Measurements from ENCODE around the gene TIAM2.
"Not testable (repeated sequence)": the region's sequence is repeated elsewhere in the genome, so short reads cannot be mapped to it uniquely, and the experiment has no call there.

TIAM2 gene

DNA sequence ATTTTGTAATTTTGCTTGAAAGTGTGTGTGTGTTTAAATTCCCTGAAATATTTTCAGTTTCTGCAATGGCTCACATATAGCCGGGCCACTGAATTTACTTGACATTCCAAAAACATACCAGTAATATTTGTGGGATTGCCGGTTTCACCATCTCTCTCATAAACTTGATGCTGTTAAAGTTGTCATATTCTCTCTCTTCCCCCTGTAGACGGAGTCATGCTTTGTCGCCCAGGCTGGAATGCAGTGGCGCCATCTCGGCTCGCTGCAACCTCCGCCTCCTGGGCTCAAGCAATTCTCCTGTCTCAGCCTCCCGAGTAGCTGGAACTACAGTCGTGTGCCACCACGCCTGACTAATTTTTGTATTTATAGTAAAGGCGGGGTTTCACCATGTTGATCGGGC is 122.1 kb downstream of the TIAM2 start:
- no peak overlapping the region for H3K4me3 ChIP-seq (ENCODE audit: low read depth, low read length)
- H3K4me1 ChIP-seq (ENCODE audit: control insufficient read depth, insufficient read depth, low read length) = peaks cover 39% of the 10 kb centered on the region
- no peaks in the 10 kb centered on the region for H3K36me3 ChIP-seq (ENCODE audit: control insufficient read depth, insufficient read depth, low read length)
- H3K27me3 ChIP-seq (ENCODE audit: control insufficient read depth, insufficient read depth, low read length) = no peaks in the 10 kb centered on the region
- H3K9ac ChIP-seq (ENCODE audit: low read depth, low read length) = no peak overlapping the region
- no peak overlapping the region for H3K27ac ChIP-seq (ENCODE audit: low read depth, low read length)
- H3K9me3 ChIP-seq (ENCODE audit: control insufficient read depth, insufficient read depth, low read length) = no peaks in the 10 kb centered on the region

DNA sequence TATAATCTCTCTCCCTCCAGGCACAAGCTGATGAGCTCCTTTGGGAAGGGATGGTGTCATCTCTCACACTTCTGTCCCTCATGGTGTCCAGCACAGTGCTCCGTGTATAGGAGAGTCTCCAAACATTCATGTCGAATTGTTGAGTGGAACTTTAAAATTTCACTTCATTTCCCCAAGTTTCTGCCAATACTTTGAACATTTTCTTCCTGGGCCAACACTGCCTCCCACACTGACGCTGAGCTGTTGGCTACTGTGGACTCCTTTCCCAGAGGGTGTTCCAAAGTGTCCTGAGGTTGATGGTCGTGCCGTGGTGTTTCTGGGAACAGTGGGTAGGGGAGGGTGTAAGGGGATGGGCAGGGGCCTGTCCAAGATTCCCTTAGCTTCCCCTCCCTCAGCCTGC is 122.7 kb downstream of the TIAM2 start:
- Histone ChIP-seq H3K9me3 (ENCODE audit: control insufficient read depth, insufficient read depth, low read length) (no peaks in the 10 kb centered on the region), H3K4me1 (ENCODE audit: control insufficient read depth, insufficient read depth, low read length) (peaks cover 39% of the 10 kb centered on the region), H3K27ac (ENCODE audit: low read depth, low read length) (no peak overlapping the region)

DNA sequence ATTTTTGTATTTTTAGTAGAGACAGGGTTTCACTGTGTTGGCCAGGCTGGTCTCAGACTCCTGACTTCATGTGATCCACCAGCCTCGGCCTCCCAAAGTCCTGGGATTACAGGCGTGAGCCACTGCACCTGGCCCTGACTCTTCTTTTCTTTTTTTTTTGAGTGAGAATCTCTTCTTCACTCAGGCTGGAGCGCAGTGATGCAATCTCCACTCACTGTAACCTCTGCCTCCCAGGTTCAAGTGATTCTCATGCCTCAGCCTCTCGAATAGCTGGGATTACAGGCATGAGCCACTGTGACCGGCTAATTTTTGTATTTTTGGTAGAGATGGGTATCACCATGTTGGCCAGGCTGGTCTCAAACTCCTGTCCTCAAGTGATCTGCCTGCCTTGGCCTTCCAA is 124.1 kb downstream of the TIAM2 start:
- not testable (repeated sequence) for H3K4me3 ChIP-seq (ENCODE audit: low read depth, low read length); H3K9me3 ChIP-seq (ENCODE audit: control insufficient read depth, insufficient read depth, low read length); H3K36me3 ChIP-seq (ENCODE audit: control insufficient read depth, insufficient read depth, low read length); H3K9ac ChIP-seq (ENCODE audit: low read depth, low read length); H3K27me3 ChIP-seq (ENCODE audit: control insufficient read depth, insufficient read depth, low read length)
- peaks cover 43% of the 10 kb centered on the region for H3K4me1 ChIP-seq (ENCODE audit: control insufficient read depth, insufficient read depth, low read length)
- peak overlapping the region; percentile 93 for H3K27ac ChIP-seq (ENCODE audit: low read depth, low read length)

More for the DNA sequence above, 122.7 kb downstream of the TIAM2 start:
- Histone ChIP-seq H3K27me3 (ENCODE audit: control insufficient read depth, insufficient read depth, low read length) (no peaks in the 10 kb centered on the region), H3K36me3 (ENCODE audit: control insufficient read depth, insufficient read depth, low read length) (no peaks in the 10 kb centered on the region), H3K4me3 (ENCODE audit: low read depth, low read length) (no peak overlapping the region), H3K9ac (ENCODE audit: low read depth, low read length) (no peak overlapping the region)

DNA sequence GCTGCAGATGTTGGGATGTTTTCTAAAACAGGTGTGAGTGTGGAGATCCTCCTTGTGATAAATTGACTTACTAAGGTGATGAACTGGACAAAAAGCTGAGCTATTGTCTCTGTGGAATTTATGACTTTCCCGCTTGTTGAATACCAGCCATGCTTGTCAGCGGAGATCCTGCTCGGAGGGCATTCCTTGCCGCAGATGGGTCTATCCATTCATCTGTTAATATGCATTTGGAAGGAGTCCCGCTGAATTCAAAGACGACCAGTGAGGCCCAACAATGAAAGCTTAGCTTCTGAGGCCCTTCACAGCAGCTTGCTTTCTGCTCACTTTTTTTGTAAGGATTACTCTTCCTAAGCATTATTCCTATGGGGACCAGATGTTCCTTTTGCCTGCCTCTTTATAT is 124.9 kb downstream of the TIAM2 start:
- H3K9ac ChIP-seq (ENCODE audit: low read depth, low read length) = peak overlapping the region; percentile 7; the same call in 1 of the 2 replicates
- H3K4me3 ChIP-seq (ENCODE audit: low read depth, low read length) = peak overlapping the region; percentile 31; the same call in 1 of the 2 replicates
- H3K36me3 ChIP-seq (ENCODE audit: control insufficient read depth, insufficient read depth, low read length) = no peaks in the 10 kb centered on the region
- H3K4me1 ChIP-seq (ENCODE audit: control insufficient read depth, insufficient read depth, low read length) = peaks cover 43% of the 10 kb centered on the region
- no peaks in the 10 kb centered on the region for H3K27me3 ChIP-seq (ENCODE audit: control insufficient read depth, insufficient read depth, low read length)
- H3K9me3 ChIP-seq (ENCODE audit: control insufficient read depth, insufficient read depth, low read length) = no peaks in the 10 kb centered on the region
- peak overlapping the region; percentile 93 for H3K27ac ChIP-seq (ENCODE audit: low read depth, low read length)

DNA sequence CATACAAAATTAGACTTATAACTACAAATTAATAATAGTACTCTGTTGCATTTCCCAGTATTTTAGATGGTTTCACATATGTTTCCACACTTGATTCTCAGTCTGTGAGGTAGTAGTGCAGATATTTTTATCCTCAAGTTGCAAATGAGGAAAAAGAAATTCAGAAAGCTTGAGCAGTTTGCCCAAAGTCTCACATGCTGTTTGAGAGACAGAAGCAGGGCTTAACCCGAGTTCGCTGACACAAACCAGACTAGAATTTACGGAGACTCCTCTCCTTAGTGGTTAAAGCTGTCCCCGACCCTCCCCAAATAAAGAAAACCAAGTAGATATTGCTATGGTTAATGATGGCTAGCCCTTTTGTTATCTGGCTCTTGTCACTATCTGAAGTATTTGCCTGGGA is 126.2 kb downstream of the TIAM2 start:
- no peak overlapping the region for H3K9ac ChIP-seq (ENCODE audit: low read depth, low read length)
- H3K4me3 ChIP-seq (ENCODE audit: low read depth, low read length) = 0 out of 2 replicates have a peak overlapping the region, but pooled peaks have one; percentile 5

GRCh38 chr6:155121699-155122098 is 126.6 kb downstream of the TIAM2 start:
- Histone ChIP-seq H3K4me3 (ENCODE audit: low read depth, low read length) (peak overlapping the region; percentile 5; the same call in 1 of the 2 replicates), H3K9me3 (ENCODE audit: control insufficient read depth, insufficient read depth, low read length) (no peaks in the 10 kb centered on the region), H3K9ac (ENCODE audit: low read depth, low read length) (no peak overlapping the region), H3K4me1 (ENCODE audit: control insufficient read depth, insufficient read depth, low read length) (peaks cover 43% of the 10 kb centered on the region), H3K27me3 (ENCODE audit: control insufficient read depth, insufficient read depth, low read length) (no peaks in the 10 kb centered on the region), H3K36me3 (ENCODE audit: control insufficient read depth, insufficient read depth, low read length) (no peaks in the 10 kb centered on the region), H3K27ac (ENCODE audit: low read depth, low read length) (peak overlapping the region; percentile 67)

More for the DNA sequence above, 126.2 kb downstream of the TIAM2 start:
- H3K9me3 ChIP-seq (ENCODE audit: control insufficient read depth, insufficient read depth, low read length) = no peaks in the 10 kb centered on the region
- no peaks in the 10 kb centered on the region for H3K36me3 ChIP-seq (ENCODE audit: control insufficient read depth, insufficient read depth, low read length)
- H3K4me1 ChIP-seq (ENCODE audit: control insufficient read depth, insufficient read depth, low read length) = peaks cover 43% of the 10 kb centered on the region
- H3K27ac ChIP-seq (ENCODE audit: low read depth, low read length) = peak overlapping the region; percentile 67
- no peaks in the 10 kb centered on the region for H3K27me3 ChIP-seq (ENCODE audit: control insufficient read depth, insufficient read depth, low read length)

DNA sequence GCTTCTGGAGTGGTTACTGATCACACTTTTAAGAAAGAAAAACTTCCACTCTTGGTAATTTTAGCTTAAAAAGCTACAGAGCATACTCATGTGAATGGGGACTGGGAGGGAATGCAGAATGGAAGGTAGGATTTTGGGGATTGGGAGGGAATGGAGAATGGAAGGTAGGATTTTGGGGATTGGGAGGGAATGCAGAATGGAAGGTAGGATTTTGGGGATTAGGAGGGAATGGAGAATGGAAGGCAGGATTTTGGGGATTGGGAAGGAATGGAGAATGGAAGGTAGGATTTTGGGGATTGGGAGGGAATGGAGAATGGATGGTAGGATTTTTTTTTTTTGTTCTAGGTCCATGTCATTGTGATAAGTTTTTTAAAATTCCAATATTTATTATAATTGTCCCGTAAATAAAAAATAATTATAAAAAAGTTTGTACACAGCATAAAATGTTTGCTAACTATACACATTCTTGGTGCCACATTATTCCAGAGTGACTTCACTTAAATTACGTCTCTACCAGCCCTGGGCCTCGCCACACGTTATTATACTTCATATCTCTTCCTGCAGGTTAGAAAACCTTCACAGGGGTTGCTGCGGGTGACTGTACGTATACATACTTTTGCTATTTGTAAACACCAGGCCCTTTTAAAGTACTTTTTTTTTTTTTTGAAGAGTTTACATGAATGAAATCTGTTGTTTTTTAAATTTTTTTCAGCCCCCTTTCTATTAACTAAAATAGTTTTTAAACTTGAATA is 127.3 kb downstream of the TIAM2 start:
- H3K4me1 ChIP-seq (ENCODE audit: control insufficient read depth, insufficient read depth, low read length) = peaks cover 46% of the 10 kb centered on the region
- peak overlapping the region; percentile 4; the same call in 1 of the 2 replicates for H3K4me3 ChIP-seq (ENCODE audit: low read depth, low read length)
- H3K36me3 ChIP-seq (ENCODE audit: control insufficient read depth, insufficient read depth, low read length) = no peaks in the 10 kb centered on the region
- peak overlapping the region; percentile 67 for H3K27ac ChIP-seq (ENCODE audit: low read depth, low read length)
- H3K9me3 ChIP-seq (ENCODE audit: control insufficient read depth, insufficient read depth, low read length) = no peaks in the 10 kb centered on the region
- no peak overlapping the region for H3K9ac ChIP-seq (ENCODE audit: low read depth, low read length)
- H3K27me3 ChIP-seq (ENCODE audit: control insufficient read depth, insufficient read depth, low read length) = no peaks in the 10 kb centered on the region

GRCh38 chr6:155123520-155123919 is 128.4 kb downstream of the TIAM2 start:
- Histone ChIP-seq H3K9ac (ENCODE audit: low read depth, low read length) (no peak overlapping the region), H3K4me3 (ENCODE audit: low read depth, low read length) (no peak overlapping the region), H3K36me3 (ENCODE audit: control insufficient read depth, insufficient read depth, low read length) (no peaks in the 10 kb centered on the region), H3K27me3 (ENCODE audit: control insufficient read depth, insufficient read depth, low read length) (no peaks in the 10 kb centered on the region), H3K9me3 (ENCODE audit: control insufficient read depth, insufficient read depth, low read length) (no peaks in the 10 kb centered on the region), H3K4me1 (ENCODE audit: control insufficient read depth, insufficient read depth, low read length) (peaks cover 46% of the 10 kb centered on the region), H3K27ac (ENCODE audit: low read depth, low read length) (no peak overlapping the region)

DNA sequence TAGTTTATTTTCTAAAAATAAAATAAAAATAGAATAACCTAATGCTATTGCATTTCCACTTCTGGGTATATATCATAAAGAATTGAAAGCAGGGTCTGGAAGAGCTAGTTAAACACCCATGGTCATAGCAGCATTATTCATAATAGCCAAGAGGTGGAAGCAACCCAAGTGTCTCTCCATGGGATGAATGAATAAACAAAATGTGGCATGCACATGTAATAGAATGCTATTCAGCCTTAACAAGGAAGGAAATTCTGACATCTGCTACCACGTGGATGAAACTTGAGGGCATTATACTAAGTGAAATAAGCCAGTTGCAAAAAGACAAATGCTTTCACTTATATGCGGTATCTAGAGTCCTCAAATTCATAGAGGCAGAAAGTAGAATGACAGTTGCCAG is 130.8 kb downstream of the TIAM2 start:
- no peak overlapping the region for H3K27ac ChIP-seq (ENCODE audit: low read depth, low read length)
- no peaks in the 10 kb centered on the region for H3K27me3 ChIP-seq (ENCODE audit: control insufficient read depth, insufficient read depth, low read length)
- no peak overlapping the region for H3K9ac ChIP-seq (ENCODE audit: low read depth, low read length)
- peaks cover 31% of the 10 kb centered on the region for H3K4me1 ChIP-seq (ENCODE audit: control insufficient read depth, insufficient read depth, low read length)
- H3K4me3 ChIP-seq (ENCODE audit: low read depth, low read length) = no peak overlapping the region
- no peaks in the 10 kb centered on the region for H3K9me3 ChIP-seq (ENCODE audit: control insufficient read depth, insufficient read depth, low read length)
- peaks cover 10% of the 10 kb centered on the region for H3K36me3 ChIP-seq (ENCODE audit: control insufficient read depth, insufficient read depth, low read length)

DNA sequence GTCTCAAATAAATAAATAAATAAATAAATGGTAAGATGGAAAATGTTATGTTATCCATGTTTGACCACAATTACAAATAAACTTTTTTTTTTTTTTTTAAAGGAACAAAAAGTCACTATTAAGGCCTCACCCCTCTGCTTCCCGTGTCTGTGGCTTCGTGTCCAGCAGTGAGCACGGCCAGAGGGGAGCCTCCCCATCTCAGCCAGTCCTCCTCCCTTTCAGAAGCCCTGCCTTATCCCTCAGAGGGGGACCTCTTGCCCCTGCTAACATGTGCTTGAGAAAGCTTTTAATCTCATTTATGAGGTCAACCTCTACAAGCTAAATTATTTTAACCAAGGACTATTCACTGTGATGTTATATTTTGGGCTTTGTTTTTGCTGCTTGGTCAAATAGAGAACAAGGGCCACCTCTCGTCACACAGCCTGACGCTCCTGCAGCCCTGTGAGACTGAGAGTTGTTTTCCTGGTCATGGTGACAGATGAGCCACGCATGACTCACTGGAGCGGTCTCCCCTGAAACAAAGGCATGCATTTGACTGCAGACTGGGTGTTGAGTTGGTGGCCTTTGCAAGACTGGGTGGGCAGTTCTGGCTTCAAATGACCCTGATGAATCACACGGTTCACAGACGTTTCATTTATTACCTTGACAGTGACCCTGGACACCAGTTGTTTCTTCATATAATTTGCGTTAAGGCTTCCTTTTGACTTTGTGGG is 131.8 kb downstream of the TIAM2 start:
- Histone ChIP-seq H3K9ac (ENCODE audit: low read depth, low read length) (no peak overlapping the region), H3K9me3 (ENCODE audit: control insufficient read depth, insufficient read depth, low read length) (no peaks in the 10 kb centered on the region), H3K27ac (ENCODE audit: low read depth, low read length) (peak overlapping the region; percentile 86), H3K27me3 (ENCODE audit: control insufficient read depth, insufficient read depth, low read length) (no peaks in the 10 kb centered on the region), H3K4me1 (ENCODE audit: control insufficient read depth, insufficient read depth, low read length) (peaks cover 21% of the 10 kb centered on the region), H3K4me3 (ENCODE audit: low read depth, low read length) (no peak overlapping the region), H3K36me3 (ENCODE audit: control insufficient read depth, insufficient read depth, low read length) (peaks cover 10% of the 10 kb centered on the region)

DNA sequence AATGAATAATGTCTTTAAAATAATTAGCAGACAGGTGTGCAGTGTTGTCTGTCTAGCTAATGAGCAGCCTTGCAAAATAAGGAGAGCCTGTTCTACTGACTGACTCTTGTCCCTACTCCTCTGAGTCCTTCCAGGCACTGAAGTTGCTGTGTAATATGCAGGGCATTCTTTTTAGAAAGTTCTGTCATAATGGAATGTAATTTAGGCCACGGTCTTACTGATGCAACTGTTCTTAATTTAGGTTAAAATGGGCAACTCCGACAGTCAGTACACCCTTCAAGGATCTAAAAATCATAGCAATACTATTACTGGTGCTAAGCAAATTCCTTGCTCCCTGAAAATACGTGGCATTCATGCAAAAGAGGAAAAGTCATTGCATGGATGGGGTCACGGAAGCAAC is 133.9 kb downstream of the TIAM2 start:
- no peaks in the 10 kb centered on the region for H3K27me3 ChIP-seq (ENCODE audit: control insufficient read depth, insufficient read depth, low read length)
- H3K4me1 ChIP-seq (ENCODE audit: control insufficient read depth, insufficient read depth, low read length) = peaks cover 3% of the 10 kb centered on the region; the same call in 1 of the 2 replicates
- H3K9ac ChIP-seq (ENCODE audit: low read depth, low read length) = no peak overlapping the region
- no peak overlapping the region for H3K4me3 ChIP-seq (ENCODE audit: low read depth, low read length)
- peaks cover 10% of the 10 kb centered on the region for H3K36me3 ChIP-seq (ENCODE audit: control insufficient read depth, insufficient read depth, low read length)
- H3K9me3 ChIP-seq (ENCODE audit: control insufficient read depth, insufficient read depth, low read length) = no peaks in the 10 kb centered on the region
- no peak overlapping the region for H3K27ac ChIP-seq (ENCODE audit: low read depth, low read length)

Measured in HUES48 (cell line).